Smooth muscle cell (in vitro differentiated cells): ENCODE data around the gene RARS2. TPM values are rescaled to one million over a fixed set of nuclear protein-coding genes. Genes with fewer than 3 reads are reported as not detected.

Experiments used
- DNase-seq: peaks from one replicate; lab custom pipeline; 2025; ENCODE audit not compliant: unreplicated experiment; lab: John Stamatoyannopoulos, UW
- H2AFZ ChIP-seq: fragments of 200-600 bp; sonication (generic); 2 replicates; pipeline ENCODE4 v1.6.0; 2016; ENCODE audit warnings: antibody characterized with exemption, low read depth, mild to moderate bottlenecking
- H3F3A ChIP-seq: fragments of 200-600 bp; sonication (generic); 2 replicates; pipeline ENCODE4 v1.6.0; 2017; ENCODE audit warnings: antibody characterized with exemption, low read depth
- H3K27ac ChIP-seq: fragments of 200-600 bp; sonication (generic); 2 replicates; pipeline ENCODE4 v1.5.1; 2016; ENCODE audit warnings: low read depth, mild to moderate bottlenecking
- H3K27me3 ChIP-seq: fragments of 200-600 bp; sonication (generic); 2 replicates; pipeline ENCODE4 v1.6.1; 2016; ENCODE audit warnings: low read depth, mild to moderate bottlenecking
- H3K36me3 ChIP-seq: fragments of 200-600 bp; sonication (generic); 2 replicates; pipeline ENCODE4 v1.5.1; 2016; ENCODE audit warnings: low read depth
- H3K4me1 ChIP-seq: fragments of 200-600 bp; sonication (generic); 2 replicates; pipeline ENCODE4 v1.5.1; 2016; ENCODE audit warnings: low read depth
- H3K4me2 ChIP-seq: fragments of 200-600 bp; sonication (generic); 2 replicates; pipeline ENCODE4 v1.6.0; 2016; ENCODE audit warnings: mild to moderate bottlenecking
- H3K4me3 ChIP-seq: fragments of 200-600 bp; sonication (generic); 2 replicates; pipeline ENCODE4 v1.5.1; 2016; ENCODE audit warnings: mild to moderate bottlenecking
- H3K79me2 ChIP-seq: fragments of 200-600 bp; sonication (generic); 2 replicates; pipeline ENCODE4 v1.6.0; 2016; ENCODE audit warnings: low read depth, mild to moderate bottlenecking
- H3K9ac ChIP-seq: fragments of 200-600 bp; sonication (generic); 2 replicates; pipeline ENCODE4 v1.6.0; 2016; ENCODE audit warnings: low read depth
- H3K9me3 ChIP-seq: fragments of 200-600 bp; sonication (generic); replicated peaks from 2 replicates; pipeline ENCODE4 v1.5.1; 2016; ENCODE audit warnings: low read depth
- H4K20me1 ChIP-seq: fragments of 200-600 bp; sonication (generic); 2 replicates; pipeline ENCODE4 v1.6.0; 2016; ENCODE audit warnings: low read depth
- CTCF ChIP-seq: fragments of 200-600 bp; sonication (generic); IDR thresholded peaks from 2 replicates; pipeline ENCODE4 v1.5.1; 2017; ENCODE audit warnings: borderline replicate concordance, mild to moderate bottlenecking, antibody characterized with exemption; ENCODE audit not compliant: insufficient read depth, poor library complexity, severe bottlenecking
- WGBS: methylation state at CpG from one replicate; pipeline ENCODE4 v1.1.7; 2016; ENCODE audit warnings: low lambda C conversion rate; 5-methylcytosine and 5-hydroxymethylcytosine counted together
- polyA plus RNA-seq: library from polyadenylated mRNA; unstranded; fragments of >200 nt; fragmentation: Nextera tagmentation; extraction: Ambion mirVana; gene quantifications from 2 replicates; pipeline ENCODE4 v1.2.1, GENCODE V29; 2016
- total RNA-seq: library from RNA; depleted of rRNA; stranded (reverse); fragments of >200 nt; gene quantifications from 2 replicates; pipeline ENCODE4 v1.2.3, GENCODE V29; 2014

Gene RARS2
- total and polyA plus RNA-seq, 2 experiments from 2014 or later = 51.0 to 68.9 TPM

- WGBS = 100% methylated on average over 1 of the region's 1 CpG
- no peak for DNase-seq
Measured at GRCh38 chr6:87544474-87544735, 45.4 kb downstream of the RARS2 start.

GRCh38 chr6:87543696-87544473, 45.9 kb downstream of the RARS2 start:
- no peak for DNase-seq
- 93% methylated on average over 4 of the region's 4 CpGs for WGBS
- Histone ChIP-seq H3K79me2 (no peaks in the 10 kb centered on the region), H3K9me3 (no peaks in the 10 kb centered on the region), H4K20me1 (peaks cover 5% of the 10 kb centered on the region), H3K27ac (no peak overlapping the region), H3K27me3 (no peaks in the 10 kb centered on the region), H3K4me1 (no peaks in the 10 kb centered on the region), H3K36me3 (peaks cover 16% of the 10 kb centered on the region), H3K4me3 (no peak overlapping the region), H3F3A (no peaks in the 10 kb centered on the region), H2AFZ (no peak overlapping the region), H3K4me2 (no peak overlapping the region), H3K9ac (no peak overlapping the region)
- TF ChIP-seq CTCF = no peak

More at GRCh38 chr6:87544474-87544735, 45.4 kb downstream of the RARS2 start:
- peaks cover 5% of the 10 kb centered on the region for H4K20me1 ChIP-seq
- no peak overlapping the region for H2AFZ ChIP-seq
- H3K36me3 ChIP-seq = peaks cover 16% of the 10 kb centered on the region
- H3K4me1 ChIP-seq = no peaks in the 10 kb centered on the region
- no peaks in the 10 kb centered on the region for H3K79me2 ChIP-seq
- H3K4me2 ChIP-seq = no peak overlapping the region
- no peak for TF ChIP-seq CTCF
- no peak overlapping the region for H3K27ac ChIP-seq
- no peak overlapping the region for H3K9ac ChIP-seq
- H3K9me3 ChIP-seq = no peaks in the 10 kb centered on the region
- H3F3A ChIP-seq = no peaks in the 10 kb centered on the region
- no peak overlapping the region for H3K4me3 ChIP-seq
- no peaks in the 10 kb centered on the region for H3K27me3 ChIP-seq

- Histone ChIP-seq H4K20me1 (peaks cover 5% of the 10 kb centered on the region), H2AFZ (no peak overlapping the region), H3K4me2 (no peak overlapping the region), H3K36me3 (peaks cover 16% of the 10 kb centered on the region), H3K79me2 (no peaks in the 10 kb centered on the region), H3K4me3 (no peak overlapping the region), H3K9me3 (no peaks in the 10 kb centered on the region), H3K9ac (no peak overlapping the region), H3K4me1 (no peaks in the 10 kb centered on the region), H3F3A (no peaks in the 10 kb centered on the region), H3K27me3 (no peaks in the 10 kb centered on the region), H3K27ac (no peak overlapping the region)
- DNase-seq = no peak
- no peak for TF ChIP-seq CTCF
- WGBS = 95% methylated on average over 2 of the region's 2 CpGs
Measured at GRCh38 chr6:87541744-87542143, 48.0 kb downstream of the RARS2 start.

- Histone ChIP-seq H3K36me3 (peaks cover 16% of the 10 kb centered on the region), H3K27ac (no peak overlapping the region), H4K20me1 (peaks cover 6% of the 10 kb centered on the region), H3K79me2 (no peaks in the 10 kb centered on the region), H3K4me1 (no peaks in the 10 kb centered on the region), H2AFZ (no peak overlapping the region), H3K4me3 (no peak overlapping the region), H3K4me2 (no peak overlapping the region), H3K9me3 (no peaks in the 10 kb centered on the region), H3K27me3 (no peaks in the 10 kb centered on the region), H3F3A (no peaks in the 10 kb centered on the region), H3K9ac (no peak overlapping the region)
- TF ChIP-seq CTCF = no peak
- no peak for DNase-seq
- WGBS = 100% methylated on average over 1 of the region's 1 CpG
Measured at GRCh38 chr6:87541041-87541440, 48.7 kb downstream of the RARS2 start.
